NCI-H2171 (cell line): ENCODE data around the gene CLMP.
"Not testable (repeated sequence)": the region's sequence is repeated elsewhere in the genome, so short reads cannot be mapped to it uniquely, and the experiment has no call there.

ENCODE experiments used
- DNase-seq: peaks from one replicate; lab custom pipeline; 2025; lab: John Stamatoyannopoulos, UW

Gene CLMP

DNA sequence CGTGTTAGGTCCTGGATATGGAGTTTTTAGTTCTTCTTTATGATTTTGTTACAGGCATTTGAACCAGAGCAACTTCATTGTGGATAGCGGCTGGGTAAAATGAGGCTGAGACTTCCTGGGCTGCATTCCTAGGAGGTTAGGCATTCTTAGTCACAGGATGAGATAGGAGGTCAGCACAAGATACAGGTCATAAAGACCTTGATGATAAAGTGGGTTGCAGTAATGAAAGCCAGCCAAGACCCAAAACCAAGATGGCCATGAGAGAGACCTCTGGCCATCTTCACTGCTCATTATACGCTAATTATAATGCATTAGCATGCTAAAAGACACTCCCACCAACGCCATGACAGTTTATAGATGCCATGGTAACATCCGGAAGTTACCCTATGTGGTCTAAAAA, 23.4 kb upstream of the CLMP start:
- no peak for DNase-seq

DNA sequence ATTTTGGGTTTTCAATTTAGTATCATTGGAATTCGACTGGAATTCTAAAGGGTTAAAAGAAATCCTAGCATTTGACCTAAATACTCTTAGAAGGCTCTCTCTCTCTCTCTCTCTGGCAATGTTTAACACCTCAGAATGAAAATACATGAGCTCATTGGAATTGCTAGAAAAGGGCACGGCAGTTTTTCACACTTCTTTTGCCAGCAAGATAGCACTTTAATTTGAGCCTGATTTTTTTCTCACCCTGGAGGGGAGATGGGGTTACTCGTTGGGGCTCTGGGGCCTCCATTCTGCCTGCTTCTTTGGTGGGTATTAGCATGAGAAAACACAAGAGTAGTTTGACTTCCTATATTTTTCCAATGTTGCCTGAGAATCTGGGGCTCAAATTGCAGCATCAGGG, 22.8 kb upstream of the CLMP start:
- no peak for DNase-seq

DNA sequence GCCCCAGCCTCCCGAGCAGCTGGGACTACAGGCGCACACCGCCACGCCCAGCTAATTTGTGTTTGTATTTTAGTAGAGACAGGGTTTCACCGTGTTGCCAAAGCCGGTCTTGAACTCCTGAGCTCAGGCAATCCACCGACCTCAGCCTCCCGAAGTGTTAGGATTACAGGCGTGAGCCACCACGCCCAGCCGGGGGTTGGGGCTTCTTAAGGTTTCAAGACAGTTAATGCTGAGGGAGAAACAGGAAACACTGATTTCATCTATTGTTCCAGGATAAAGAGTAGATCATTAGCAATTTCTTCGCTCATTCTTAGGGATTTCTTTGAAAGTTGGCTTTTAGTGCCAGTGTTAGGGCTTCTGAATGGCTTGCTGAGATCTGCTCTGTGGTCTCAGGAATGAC, 21.2 kb upstream of the CLMP start:
- no peak for DNase-seq

GRCh38 chr11:123214940-123215339, 19.9 kb upstream of the CLMP start:
- DNase-seq: no peak

- no peak for DNase-seq
Measured at GRCh38 chr11:123214396-123214795, 19.3 kb upstream of the CLMP start.

DNA sequence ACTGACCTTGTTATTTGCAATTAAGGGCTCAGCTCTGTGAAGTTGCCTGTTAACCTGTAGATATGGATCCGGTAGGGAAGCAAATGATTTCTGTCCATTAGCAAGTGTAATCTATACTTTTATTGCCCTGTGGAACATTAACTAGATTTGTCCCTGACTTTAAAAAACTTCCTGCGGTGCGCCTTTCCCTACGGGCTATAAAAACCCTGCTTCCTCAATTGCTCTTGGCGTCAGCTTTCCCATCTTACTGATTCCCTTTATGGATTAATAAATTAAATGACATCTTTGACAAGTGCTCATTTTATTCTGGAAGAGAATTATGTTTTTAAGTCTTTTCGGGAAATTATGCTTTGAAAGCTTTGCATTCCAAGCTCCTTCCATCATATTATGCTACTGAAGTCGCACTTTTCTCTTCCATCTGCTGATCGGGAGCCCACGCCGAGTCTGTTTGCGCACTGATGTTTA, 18.3 kb upstream of the CLMP start:
- no peak for DNase-seq

GRCh38 chr11:123212406-123212805, 17.4 kb upstream of the CLMP start:
- no peak for DNase-seq

GRCh38 chr11:123211981-123212380, 16.9 kb upstream of the CLMP start:
- DNase-seq: no peak

DNA sequence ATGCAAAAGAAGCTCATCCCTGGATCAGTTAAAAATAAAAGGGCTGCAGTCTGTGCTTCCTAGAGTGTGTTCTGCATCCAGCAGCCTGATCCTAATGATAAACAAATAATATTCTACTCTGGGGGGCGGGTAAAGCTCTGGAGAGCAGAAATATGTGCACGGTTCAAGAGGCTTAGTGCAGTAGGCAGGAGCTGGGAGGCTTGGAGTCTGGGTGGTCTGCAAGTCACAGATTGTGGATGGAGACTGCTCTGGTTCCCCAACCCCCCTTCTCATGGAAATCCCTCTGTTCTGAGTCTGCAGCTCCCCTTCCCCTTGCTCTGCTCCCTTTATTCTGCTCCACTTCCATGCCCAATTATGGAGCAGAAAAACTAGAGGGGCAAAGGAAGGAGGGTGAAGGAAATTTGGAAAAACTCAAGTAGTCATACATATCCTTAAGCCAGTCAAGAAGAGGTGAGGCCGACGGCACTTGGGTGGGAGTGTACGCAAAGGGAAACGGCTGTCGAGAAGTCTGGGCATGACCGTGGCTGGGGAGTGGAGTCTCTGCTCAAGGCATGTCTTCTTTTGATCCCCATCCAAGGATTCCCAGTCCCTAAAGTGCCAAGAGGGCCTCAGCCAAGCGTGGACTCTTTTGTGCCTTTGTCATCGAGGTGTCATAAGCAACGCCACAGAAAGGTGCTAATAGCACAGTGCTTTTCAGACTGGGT, 16.3 kb upstream of the CLMP start:
- no peak for DNase-seq

DNA sequence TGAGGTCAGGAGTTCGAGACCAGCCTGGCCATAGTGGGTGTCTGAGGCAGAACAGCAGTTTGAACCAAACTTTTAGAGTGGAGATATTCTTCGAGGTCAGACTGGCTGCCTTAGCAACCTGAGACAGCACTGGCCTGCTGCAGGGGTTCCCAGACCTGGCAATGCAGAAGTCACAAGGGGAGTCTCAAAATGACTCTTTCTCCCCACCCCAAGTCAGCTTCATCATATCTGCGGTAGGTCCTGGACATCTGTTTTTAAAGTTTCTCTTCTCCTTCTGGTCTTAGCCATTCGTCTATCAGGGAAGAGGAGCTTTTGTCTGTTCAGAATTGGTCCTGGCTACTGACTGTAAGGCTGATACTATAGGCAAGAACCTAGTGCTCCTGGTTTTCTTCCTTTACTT, 14.5 kb upstream of the CLMP start:
- DNase-seq: no peak

DNA sequence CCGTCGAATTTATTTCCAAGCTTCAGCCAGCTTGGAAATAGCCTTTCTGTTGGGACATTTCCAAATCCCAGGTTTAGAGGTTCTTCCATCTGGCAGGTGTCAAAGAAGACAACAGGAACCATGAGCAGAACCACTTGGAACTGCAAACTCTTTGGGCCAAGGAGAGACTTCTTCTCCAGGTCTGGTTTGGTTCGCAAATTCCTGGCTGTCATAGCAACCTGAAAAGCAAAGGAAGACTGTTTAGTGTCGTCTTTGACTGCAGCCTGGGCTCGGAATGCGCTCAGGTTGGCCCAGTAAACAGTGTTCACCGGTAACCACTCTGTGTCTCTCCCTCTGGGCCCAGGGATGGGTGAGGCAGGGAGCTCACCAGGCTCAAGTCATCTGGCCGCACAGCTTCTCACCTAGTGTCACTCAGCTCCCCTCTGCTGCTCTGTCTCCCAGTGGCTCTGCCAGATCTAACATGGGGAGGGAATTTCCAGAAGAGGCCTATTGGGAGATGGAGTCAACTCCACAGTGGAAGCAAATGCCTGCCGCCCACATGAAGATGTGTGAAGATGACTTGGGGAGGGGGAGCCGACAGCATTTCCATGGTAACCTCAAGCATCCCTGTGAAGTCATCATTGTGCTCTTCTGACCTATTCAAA, 11.9 kb upstream of the CLMP start:
- no peak for DNase-seq

DNA sequence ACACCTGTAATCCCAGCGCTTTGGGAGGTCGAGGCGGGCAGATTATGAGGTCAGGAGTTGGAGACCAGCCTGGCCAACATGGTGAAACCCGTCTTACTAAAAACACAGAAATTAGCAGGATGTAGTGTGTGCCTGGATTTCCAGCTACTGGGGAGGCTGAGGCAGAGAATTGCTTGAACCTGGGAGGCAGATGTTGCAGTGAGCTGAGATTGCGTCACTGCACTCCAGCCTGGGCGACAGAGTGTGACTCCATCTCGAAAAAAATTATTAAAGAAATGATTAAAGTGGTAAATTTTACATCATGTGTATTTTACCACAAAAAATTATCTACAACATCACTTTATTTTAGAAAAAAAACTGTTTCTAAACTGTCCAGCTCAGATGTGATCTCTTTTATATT, 11.0 kb upstream of the CLMP start:
- DNase-seq: not testable (repeated sequence)

GRCh38 chr11:123203934-123204333, 8.9 kb upstream of the CLMP start:
- no peak for DNase-seq

DNA sequence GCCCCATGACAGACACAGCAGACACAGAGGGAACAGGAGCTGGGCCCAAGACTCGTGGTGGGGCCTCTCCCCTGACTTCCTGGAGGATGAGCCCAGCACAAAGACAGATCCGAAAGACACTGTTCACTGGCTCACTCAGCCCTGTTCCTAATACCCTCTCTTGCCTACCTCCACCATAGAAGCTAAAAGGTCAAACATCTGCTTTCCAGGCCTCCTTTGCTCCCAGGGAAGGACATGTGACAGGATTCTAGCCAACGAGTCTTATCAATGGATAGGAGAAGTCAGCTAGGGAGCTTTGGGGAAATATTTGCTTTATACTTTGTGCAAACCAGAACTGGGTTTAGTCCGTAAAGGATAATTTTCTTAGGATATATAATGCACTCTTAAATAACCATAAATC, 8.4 kb upstream of the CLMP start:
- no peak for DNase-seq

- no peak for DNase-seq
Measured at GRCh38 chr11:123202155-123203151, 7.4 kb upstream of the CLMP start.

GRCh38 chr11:123200264-123200663, 5.2 kb upstream of the CLMP start:
- no peak for DNase-seq

DNA sequence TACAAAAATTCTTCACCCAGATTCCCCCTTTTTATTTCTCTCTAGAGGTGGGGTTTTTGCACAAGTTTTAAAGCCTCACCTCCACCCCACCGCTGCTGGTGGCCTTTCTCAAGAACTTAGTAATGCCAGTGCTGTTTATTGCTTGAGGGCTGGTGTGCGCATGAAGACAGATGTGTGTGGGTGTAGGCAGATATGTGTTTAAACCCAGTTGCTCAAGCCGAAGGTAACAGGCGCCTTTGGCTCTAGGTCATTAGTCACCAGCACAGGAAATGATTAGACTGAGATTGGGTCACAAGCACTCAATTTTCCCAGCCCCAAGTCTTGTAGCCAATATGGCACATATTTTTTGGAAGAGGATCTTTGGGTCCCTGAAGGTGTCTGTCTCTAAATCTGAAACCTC, 2.7 kb upstream of the CLMP start:
- no peak for DNase-seq

DNA sequence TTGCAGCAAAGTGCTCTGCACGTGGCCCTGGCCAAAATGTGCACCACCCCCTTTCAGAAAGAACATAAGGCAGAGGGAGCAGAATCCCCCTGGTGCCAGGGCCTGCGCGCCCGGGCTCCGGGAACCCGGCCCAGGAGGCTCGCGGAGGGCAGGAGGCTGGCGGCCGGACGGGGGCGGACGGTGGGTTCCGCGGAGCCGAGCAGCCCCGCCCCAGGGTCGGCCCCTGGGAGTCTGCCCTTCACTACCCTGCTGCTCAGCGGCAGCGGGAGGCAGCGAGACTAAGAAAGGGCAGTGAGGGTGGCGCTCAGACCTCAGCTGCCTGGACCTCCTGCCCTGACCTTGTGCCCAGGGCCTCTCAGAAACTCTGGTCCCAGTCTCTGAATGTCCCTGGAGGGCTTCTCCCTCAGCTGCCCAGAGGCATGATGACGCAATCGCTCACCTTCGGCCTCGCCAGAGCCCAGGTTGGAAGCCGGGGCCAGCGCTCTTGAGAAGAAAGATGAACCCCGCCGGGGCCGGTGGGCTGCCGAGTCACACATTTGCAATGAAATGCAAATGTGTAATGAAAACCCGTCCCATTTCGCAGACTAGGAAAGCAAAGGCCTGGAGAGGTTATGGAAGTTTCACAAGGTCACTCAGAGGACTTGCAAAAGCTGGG, 1.1 kb upstream of the CLMP start:
- no peak for DNase-seq

- DNase-seq: no peak
Measured at GRCh38 chr11:123194337-123195187, 486 bp downstream of the CLMP start.

DNA sequence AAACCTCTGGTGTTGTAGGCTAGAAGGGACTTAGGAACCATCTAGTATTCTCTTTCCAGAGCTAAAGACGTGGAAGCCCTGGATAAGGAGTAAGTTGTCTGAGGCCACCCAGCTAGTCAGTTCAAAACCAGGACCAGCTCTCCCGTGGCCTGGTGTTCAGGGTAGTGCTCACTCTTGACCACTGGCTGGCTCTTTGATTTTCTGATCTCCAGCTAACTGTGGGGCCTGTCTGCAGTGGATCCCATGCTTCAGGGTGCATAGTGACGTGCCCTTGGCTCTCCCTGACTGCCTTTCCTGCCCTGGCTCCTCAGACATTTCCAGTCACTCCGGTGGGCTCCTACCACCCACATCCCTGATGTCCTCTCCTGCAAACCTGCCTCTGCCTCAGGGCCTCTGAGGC, 1.3 kb downstream of the CLMP start:
- DNase-seq: no peak

GRCh38 chr11:123191939-123192338, 3.1 kb downstream of the CLMP start:
- no peak for DNase-seq
